HCT116 (cell line): ENCODE results near the gene ARHGAP27. TPM values are rescaled to one million over a fixed set of nuclear protein-coding genes. Genes with fewer than 3 reads are reported as not detected.

ENCODE experiments used
- ATAC-seq: fragments of 200-7000 bp; cut with Tn5 transposase; 2 replicates; pipeline ENCODE4 v1.9.1; 2020; ENCODE audit warnings: mild to moderate bottlenecking, moderate library complexity
- BruUV-seq: library from RNA; stranded (reverse); fragments of 400-500 nt; replicated peaks from 2 replicates; lab custom pipeline; 2021; lab: Mats Ljungman, UMichigan
- CTCF ChIA-PET: fragments of 300-600 bp; sonication (Branson Sonifier 250); formaldehyde crosslinking; loops from one replicate; lab custom pipeline; 2021; ENCODE audit warnings: antibody characterized with exemption; lab: Charles Lee
- POLR2A ChIA-PET: fragments of 300-600, 350-600 bp; sonication (Branson Sonifier 250); formaldehyde crosslinking; loops from one replicate; lab custom pipeline; 2021; ENCODE audit warnings: antibody characterized with exemption; lab: Charles Lee
- RAD21 ChIA-PET, 2 experiments: fragments of 300-600 bp; sonication (Branson Sonifier 250); formaldehyde crosslinking; loops; one replicate each; lab custom pipeline; 2023; ENCODE audit warnings: low total read pairs in 2 of 2; ENCODE audit not compliant: uncharacterized antibody in 2 of 2, unreplicated experiment in 2 of 2, low non-redundant PET in 1 of 2; lab: Charles Lee
- DNase-seq: peaks from one replicate; pipeline ENCODE4 v3.0.0-alpha.2; 2010; ENCODE audit warnings: low read depth, low spot score
- H2AFZ ChIP-seq: fragments of 200-600 bp; shearing (Covaris generic), sonication (generic); 2 replicates; pipeline ENCODE4 v1.6.1; 2017; ENCODE audit warnings: low read depth, mixed run types, mixed read lengths, antibody characterized with exemption, low read length; ENCODE audit not compliant: poor library complexity, severe bottlenecking
- H3K27ac ChIP-seq: 2 replicates; pipeline ENCODE4 v1.5.1; 2012; ENCODE audit warnings: low read depth, low read length
- H3K27me3 ChIP-seq: fragments of 200-600 bp; sonication (generic); 2 replicates; pipeline ENCODE4 v1.6.1; 2016; ENCODE audit warnings: mixed run types, low read length, mixed read lengths; ENCODE audit not compliant: insufficient read depth
- H3K36me3 ChIP-seq, 2 experiments: fragments of 200-500 bp in 1 of 2; fragments of 200-600 bp in 1 of 2; sonication (Bioruptor generic) in 1 of 2; sonication (generic) in 1 of 2; 2 replicates each; pipeline versions ENCODE4 v1.5.1 to v1.6.1; 2014 to 2016; ENCODE audit warnings: low read length in 2 of 2, inconsistent platforms in 1 of 2, mixed read lengths in 1 of 2, mixed run types in 1 of 2; ENCODE audit not compliant: insufficient read depth in 2 of 2, control insufficient read depth in 1 of 2
- H3K4me1 ChIP-seq, 2 experiments: fragments of 200-600 bp in 1 of 2; sonication (generic) in 1 of 2; 2 replicates each; pipeline versions ENCODE4 v1.5.1 to v1.6.1; 2012 to 2017; ENCODE audit warnings: low read length in 2 of 2, inconsistent platforms in 1 of 2, mild to moderate bottlenecking in 1 of 2, mixed read lengths in 1 of 2, mixed run types in 1 of 2, moderate library complexity in 1 of 2; ENCODE audit not compliant: insufficient read depth in 2 of 2, control insufficient read depth in 1 of 2
- H3K4me2 ChIP-seq: fragments of 200-600 bp; sonication (generic); 2 replicates; pipeline ENCODE4 v1.6.1; 2017; ENCODE audit warnings: mixed run types, low read length, mixed read lengths
- H3K4me3 ChIP-seq, 2 experiments: fragments of 200-600 bp in 1 of 2; sonication (generic) in 1 of 2; replicated peaks in 1 of 2; 2 replicates each; pipeline ENCODE4 v1.5.1; 2011 to 2016; ENCODE audit warnings: low read length in 2 of 2, control low read depth in 1 of 2, low read depth in 1 of 2, mild to moderate bottlenecking in 1 of 2, mixed read lengths in 1 of 2, mixed run types in 1 of 2
- H3K79me2 ChIP-seq: fragments of 200-600 bp; sonication (generic); 2 replicates; pipeline ENCODE4 v1.6.1; 2017; ENCODE audit warnings: mild to moderate bottlenecking, mixed run types, low read length, moderate library complexity, mixed read lengths; ENCODE audit not compliant: insufficient read depth
- H3K9ac ChIP-seq: fragments of 200-600 bp; sonication (generic); 2 replicates; pipeline ENCODE4 v1.6.1; 2016; ENCODE audit warnings: low read length, mixed read lengths
- H3K9me2 ChIP-seq: fragments of 200-600 bp; sonication (generic), shearing (Covaris generic); 2 replicates; pipeline ENCODE4 v1.6.1; 2017; ENCODE audit warnings: mixed run types, mild to moderate bottlenecking, moderate library complexity; ENCODE audit not compliant: insufficient read depth
- H3K9me3 ChIP-seq, 2 experiments: fragments of 200-500 bp in 1 of 2; fragments of 200-600 bp in 1 of 2; sonication (Bioruptor generic) in 1 of 2; sonication (generic) in 1 of 2; 2 replicates each; pipeline ENCODE4 v1.6.1; 2014 to 2017; ENCODE audit warnings: low read length in 2 of 2, mixed read lengths in 2 of 2, inconsistent platforms in 1 of 2, low read depth in 1 of 2, mild to moderate bottlenecking in 1 of 2, mixed run types in 1 of 2, moderate library complexity in 1 of 2; ENCODE audit not compliant: control insufficient read depth in 1 of 2, insufficient read depth in 1 of 2
- H4K20me1 ChIP-seq: fragments of 200-600 bp; sonication (generic), shearing (Covaris generic); 2 replicates; pipeline ENCODE4 v1.6.1; 2017; ENCODE audit warnings: mixed run types, mild to moderate bottlenecking, moderate library complexity; ENCODE audit not compliant: insufficient read depth
- CBX3 ChIP-seq: IDR thresholded peaks from 2 replicates; pipeline ENCODE4 v1.6.1; 2012; ENCODE audit warnings: low read depth
- CEBPB ChIP-seq: IDR thresholded peaks from 2 replicates; pipeline ENCODE4 v1.6.1; 2012; ENCODE audit warnings: low read depth
- CTCF ChIP-seq, 3 experiments: fragments of 200-600 bp in 1 of 3; sonication (generic) in 1 of 3; IDR thresholded peaks in 2 of 3; conservative IDR thresholded peaks in 1 of 3; 2 replicates each; pipeline ENCODE4 v1.5.1; 2012 to 2017; ENCODE audit warnings: low read depth in 2 of 3, low read length in 2 of 3, antibody characterized with exemption in 1 of 3, borderline replicate concordance in 1 of 3, control low read depth in 1 of 3, mild to moderate bottlenecking in 1 of 3, mixed read lengths in 1 of 3, mixed run types in 1 of 3, moderate library complexity in 1 of 3; ENCODE audit not compliant: insufficient read depth in 1 of 3
- EGR1 ChIP-seq: IDR thresholded peaks from 2 replicates; pipeline ENCODE4 v1.6.1; 2012; ENCODE audit warnings: low read depth
- ELF1 ChIP-seq: IDR thresholded peaks from 2 replicates; pipeline ENCODE4 v1.6.1; 2012; ENCODE audit warnings: low read depth, borderline replicate concordance
- EZH2 ChIP-seq: fragments of 200-600 bp; sonication (generic); IDR thresholded peaks from 2 replicates; pipeline ENCODE4 v1.6.1; 2017; ENCODE audit warnings: antibody characterized with exemption, mixed run types
- EZH2phosphoT487 ChIP-seq: fragments of 200-600 bp; IDR thresholded peaks from 2 replicates; pipeline ENCODE4 v1.6.1; 2018; ENCODE audit warnings: antibody characterized with exemption, borderline replicate concordance
- FOSL1 ChIP-seq: IDR thresholded peaks from 2 replicates; pipeline ENCODE4 v1.6.1; 2012; ENCODE audit warnings: low read depth
- JUND ChIP-seq: IDR thresholded peaks from 2 replicates; pipeline ENCODE4 v1.6.1; 2012
- MAX ChIP-seq: IDR thresholded peaks from 2 replicates; pipeline ENCODE4 v1.6.1; 2012
- POLR2A ChIP-seq: IDR thresholded peaks from 2 replicates; pipeline ENCODE4 v1.7.0; 2011; ENCODE audit warnings: borderline replicate concordance; ENCODE audit not compliant: insufficient read depth, insufficient read length; ENCODE audit errors: extremely low read depth
- POLR2AphosphoS5 ChIP-seq: IDR thresholded peaks from 2 replicates; pipeline ENCODE4 v1.6.1; 2011; ENCODE audit warnings: mild to moderate bottlenecking, low read depth, low read length, moderate library complexity
- RAD21 ChIP-seq: IDR thresholded peaks from 2 replicates; pipeline ENCODE4 v1.6.1; 2012; ENCODE audit warnings: low read depth, mild to moderate bottlenecking
- REST ChIP-seq: IDR thresholded peaks from 2 replicates; pipeline ENCODE4 v1.6.1; 2012; ENCODE audit warnings: low read depth
- SIN3A ChIP-seq: IDR thresholded peaks from 2 replicates; pipeline ENCODE4 v1.6.1; 2012; ENCODE audit warnings: low read depth
- SP1 ChIP-seq: IDR thresholded peaks from 2 replicates; pipeline ENCODE4 v1.6.1; 2012; ENCODE audit warnings: low read depth
- SRF ChIP-seq: IDR thresholded peaks from 2 replicates; pipeline ENCODE4 v1.6.1; 2012; ENCODE audit warnings: low read depth
- TCF7L2 ChIP-seq: IDR thresholded peaks from 2 replicates; pipeline ENCODE4 v1.7.0; 2011; ENCODE audit warnings: borderline replicate concordance, inconsistent platforms; ENCODE audit not compliant: insufficient read depth, insufficient read length; ENCODE audit errors: extremely low read depth
- YY1 ChIP-seq: IDR thresholded peaks from 2 replicates; pipeline ENCODE4 v1.6.1; 2011; ENCODE audit warnings: low read length, low read depth, moderate library complexity, mild to moderate bottlenecking; ENCODE audit not compliant: insufficient replicate concordance; ENCODE audit errors: extremely low read depth
- ZFX ChIP-seq: fragments of 450-650 bp; IDR thresholded peaks from 2 replicates; pipeline ENCODE4 v1.6.1; 2017
- ZNF274 ChIP-seq: fragments of 200-500 bp; sonication (Bioruptor generic); IDR thresholded peaks from 2 replicates; pipeline ENCODE4 v1.6.1; 2014; ENCODE audit warnings: mild to moderate bottlenecking, low read depth, low read length, inconsistent platforms
- intact Hi-C: fragments of 100-400 bp; cut with micrococcal nuclease; formaldehyde crosslinking; loops from 2 replicates; pipeline ENCODE4 v1.10.0; 2022
- total RNA-seq: library from RNA; stranded (reverse); gene quantifications from one replicate; pipeline ENCODE4 v1.2.1, GENCODE V29; 2021; ENCODE audit not compliant: unreplicated experiment
- TF ChIP-seq, protein P1 (sequence below): IDR thresholded peaks from 2 replicates; pipeline ENCODE4 v1.6.1; 2012

The ARHGAP27 gene
- total RNA-seq, 1 experiment from 2014 or later = 46.7 TPM

- Histone ChIP-seq H2AFZ (peak overlapping the region; percentile 59), H3K36me3 (no peaks in the 10 kb centered on the region), H4K20me1 (no peaks in the 10 kb centered on the region), H3K4me2 (peak overlapping the region; percentile 70), H3K27me3 (no peaks in the 10 kb centered on the region), H3K4me3 (peak overlapping the region; percentile 32 to 44), H3K9me3 (no peaks in the 10 kb centered on the region), H3K4me1 (peaks cover 53 to 86% of the 10 kb centered on the region in 2 experiments), H3K9ac (peak overlapping the region; percentile 63), H3K27ac (peak overlapping the region; percentile 90), H3K9me2 (no peaks in the 10 kb centered on the region), H3K79me2 (no peaks in the 10 kb centered on the region)
- ChIA-PET CTCF (interaction anchor here (0.6 to 4.2 kb wide), 7 partner anchors 11 to 236 kb away, joined by 3 to 33 read pairs (median 4); partner anchors contain the start of genes ACBD4 and MAP3K14), POLR2A (interaction anchor here (1.0 to 4.1 kb wide), 4 partner anchors 10 to 223 kb away, joined by 3 to 16 read pairs (median 8); partner anchors contain the start of genes HEXIM1 and MAP3K14), RAD21 (interaction anchor here (0.6 to 1.6 kb wide), 3 partner anchors 9 to 54 kb away, joined by 3 to 4 read pairs (median 4); no protein-coding TSS in a partner anchor)
- DNase-seq (peak; percentile 92), ATAC-seq (peak; percentile 92)
- TSS peak; percentile 92 for BruUV-seq
- intact Hi-C loops = loop anchor here (1.0 kb wide), 1 partner anchor 54 kb away; the partner anchor contains the start of gene MAP3K14
- TF ChIP-seq JUND (peak; percentile 99), CTCF (IDR thresholded peaks at IDR 0.05 in 2 of 3, conservative IDR thresholded peaks at IDR 0.05 in 1 of 3; ENCODE audit: borderline replicate concordance in 1 of 3, insufficient read depth in 1 of 3, low read depth in 2 of 3, low read length in 2 of 3) (no peak), REST (no peak), RAD21 (no peak), FOSL1 (peak; percentile 98), SRF (no peak), YY1 (peak; percentile 57), EZH2 (no peak), ZNF274 (no peak), ELF1 (no peak), MAX (peak; percentile 84), CEBPB (peak; percentile 94), EGR1 (peak; percentile 97), EZH2phosphoT487 (no peak), SIN3A (peak; percentile 93; the same call in 1 of the 2 replicates), POLR2AphosphoS5 (peak; percentile 49), SP1 (peak; percentile 96), POLR2A (no peak), TCF7L2 (peak; percentile 85), ZFX (peak; percentile 75), CBX3 (peak; percentile 84)
- TF ChIP-seq, protein P1, sequence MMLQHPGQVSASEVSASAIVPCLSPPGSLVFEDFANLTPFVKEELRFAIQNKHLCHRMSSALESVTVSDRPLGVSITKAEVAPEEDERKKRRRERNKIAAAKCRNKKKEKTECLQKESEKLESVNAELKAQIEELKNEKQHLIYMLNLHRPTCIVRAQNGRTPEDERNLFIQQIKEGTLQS = no peak
Observed at GRCh38 chr17:45371414-45372324, 61.0 kb downstream of the ARHGAP27 start.
